ENCODE results near the gene TFCP2. TPM values are rescaled to one million over a fixed set of nuclear protein-coding genes. Genes with fewer than 3 reads are reported as not detected.
"Not testable (repeated sequence)": the region's sequence is repeated elsewhere in the genome, so short reads cannot be mapped to it uniquely, and the experiment has no call there.

The TFCP2 gene
- 10 to 100 TPM; 35.9 to 46.3 (median 40.6) TPM for polyA plus RNA-seq (ENCODE audit: insufficient read length in 10 of 10)
- long read RNA-seq, donor 1 = 0 reads
- long read RNA-seq, donor 2 = 0 reads
- long read RNA-seq, donor 3 = 0 reads
- long read RNA-seq, donor 4, partial matches to known transcripts = 0 of 1 reads
- long read RNA-seq, donor 4, other reads (novel, unspliced or antisense) = 0 of 1 reads
- long read RNA-seq, donor 5, partial matches to known transcripts = 0 of 1 reads
- long read RNA-seq, donor 5, other reads (novel, unspliced or antisense) = 0 of 1 reads
- long read RNA-seq, donor 6, partial matches to known transcripts = 0 of 1 reads
- long read RNA-seq, donor 6, other reads (novel, unspliced or antisense) = 0 of 1 reads
- long read RNA-seq, donor 7, partial matches to known transcripts = 0 of 1 reads
- long read RNA-seq, donor 7, other reads (novel, unspliced or antisense) = 0 of 1 reads
- long read RNA-seq, donor 8, partial matches to known transcripts = 0 of 1 reads
- long read RNA-seq, donor 8, other reads (novel, unspliced or antisense) = 0 of 1 reads
- long read RNA-seq, donor 9 = 0 reads

- DNase-seq = peak; percentile 97 to 99 (median 98)
These were observed at the start of gene TFCP2 for GRCh38 chr12:51172515-51173431. TSS of gene TFCP2 (minus strand) at chr12:51173135. CDS start at chr12:51172422, 713 bp downstream.

- DNase-seq = no peak
These were observed 49.5 kb upstream of the TFCP2 start for GRCh38 chr12:51222461-51222860.

- not testable (repeated sequence) for DNase-seq
These were observed 46.9 kb upstream of the TFCP2 start for GRCh38 chr12:51219857-51220256.

- no peak for DNase-seq
These were observed 46.4 kb upstream of the TFCP2 start for GRCh38 chr12:51219322-51219721.

GRCh38 chr12:51218607-51219161 is 45.7 kb upstream of the TFCP2 start:
- no peak for DNase-seq

- DNase-seq = peak; percentile 85 to 94 (median 91)
These were observed 45.2 kb upstream of the TFCP2 start, which contains the start of gene POU6F1 for GRCh38 chr12:51217968-51218606. TSS of gene POU6F1 (minus strand) at chr12:51218062. CDS start at chr12:51206836, 11,226 bp downstream.

- peak; percentile 10 to 58 (median 36) for DNase-seq
These were observed 44.4 kb upstream of the TFCP2 start for GRCh38 chr12:51217133-51217967.

GRCh38 chr12:51216642-51217041 is 43.7 kb upstream of the TFCP2 start:
- DNase-seq = peak in 1 of 3 donors; percentile 10

- DNase-seq = no peak
These were observed 42.0 kb upstream of the TFCP2 start for GRCh38 chr12:51214895-51215294.

GRCh38 chr12:51210690-51211395 is 37.9 kb upstream of the TFCP2 start:
- DNase-seq = no peak

- no peak for DNase-seq
These were observed 36.3 kb upstream of the TFCP2 start for GRCh38 chr12:51209259-51209658.

GRCh38 chr12:51208016-51208660 is 35.2 kb upstream of the TFCP2 start:
- DNase-seq = no peak

GRCh38 chr12:51205350-51205749 is 32.4 kb upstream of the TFCP2 start:
- DNase-seq = no peak

GRCh38 chr12:51202718-51203117 is 29.8 kb upstream of the TFCP2 start:
- DNase-seq = no peak

- DNase-seq = no peak
These were observed 27.9 kb upstream of the TFCP2 start for GRCh38 chr12:51200806-51201205.

- no peak for DNase-seq
These were observed 27.2 kb upstream of the TFCP2 start for GRCh38 chr12:51200156-51200555.

GRCh38 chr12:51199366-51199945 is 26.5 kb upstream of the TFCP2 start:
- no peak for DNase-seq

GRCh38 chr12:51198568-51199365 is 25.8 kb upstream of the TFCP2 start:
- no peak for DNase-seq

Measured in muscle of back (tissue), 13 donors.